Neuronal stem cell (in vitro differentiated cells): ENCODE results near the gene GLUD1. TPM values are rescaled to one million over a fixed set of nuclear protein-coding genes. Genes with fewer than 3 reads are reported as not detected.

Experiments
- small RNA-seq: library from polyadenylated mRNA; stranded (forward); fragments of <200 nt; extraction: miRNeasy Mini kit (QIAGEN cat#:217004); gene quantifications from one replicate; pipeline ENCODE3, GENCODE V24; 2013; ENCODE audit not compliant: insufficient read depth

The GLUD1 gene

Small RNAs within 50 kb of the gene (small RNA-seq; reads per million reads assigned to genes)
- gene AL136982.5 (not detected), gene FAM25A (not detected), gene RNU6-529P (not detected)
